ENCODE measurements around the gene PDHA2. TPM values are rescaled to one million over a fixed set of nuclear protein-coding genes. Genes with fewer than 3 reads are reported as not detected.
A peak's percentile ranks its signal among the peaks of the same experiment; 100 is the strongest.
"Not testable (repeated sequence)": the region's sequence is repeated elsewhere in the genome, so short reads cannot be mapped to it uniquely, and the experiment has no call there.

PDHA2 gene
- total RNA-seq, 1 experiment from 2014 or later: not detected

DNA sequence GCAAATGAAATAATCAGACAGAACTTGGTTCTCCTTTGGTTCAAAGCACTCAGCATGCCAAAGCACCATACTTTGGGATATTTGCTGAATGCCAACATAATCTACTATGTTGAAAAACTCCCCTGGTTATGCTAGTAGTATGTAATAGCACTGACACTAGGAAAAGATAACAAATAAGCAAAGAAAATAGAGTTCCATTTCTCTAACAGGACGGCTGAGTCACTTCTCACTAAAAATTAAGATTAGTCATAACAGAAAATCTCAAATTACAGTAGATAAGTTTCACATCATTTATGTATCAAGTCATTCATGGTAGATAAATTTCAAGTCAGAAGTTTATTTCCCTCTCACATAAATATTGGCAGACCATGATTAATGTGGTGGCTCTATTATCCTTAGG lies 17.9 kb downstream of the PDHA2 start:
- Histone ChIP-seq H3F3A (ENCODE audit: insufficient read depth, low read depth) (no peaks in the 10 kb centered on the region), H3K4me1 (replicated peaks; ENCODE audit: insufficient read depth) (no peaks in the 10 kb centered on the region), H3K36me3 (ENCODE audit: low read depth) (no peaks in the 10 kb centered on the region), H3K4me3 (no peak overlapping the region), H4K20me1 (ENCODE audit: insufficient read depth) (no peaks in the 10 kb centered on the region), H3K9me2 (ENCODE audit: insufficient read depth) (no peaks in the 10 kb centered on the region), H3K79me2 (ENCODE audit: low read depth) (no peaks in the 10 kb centered on the region), H3K27ac (no peak overlapping the region), H3K4me2 (no peak overlapping the region), H2AFZ (no peak overlapping the region), H3K27me3 (ENCODE audit: insufficient read depth, low read depth) (no peaks in the 10 kb centered on the region), H3K9me3 (ENCODE audit: insufficient read depth, low read depth) (no peaks in the 10 kb centered on the region)
- POLR2A ChIA-PET (ENCODE audit: unreplicated experiment): no interaction called here
- DNase-seq: no peak
- TF ChIP-seq CTCF (conservative IDR thresholded peaks at IDR 0.05) (no peak), EZH2 (IDR thresholded peaks at IDR 0.05; ENCODE audit: low read depth) (no peak)
- CTCF ChIA-PET: no interaction called here
- BruUV-seq (replicated peaks): no TSS peak
- intact Hi-C loops (cut with micrococcal nuclease; ENCODE audit: unreplicated experiment): no loop called here

- Histone ChIP-seq H3K36me3 (ENCODE audit: low read depth) (no peaks in the 10 kb centered on the region), H3K27ac (no peak overlapping the region), H3K27me3 (ENCODE audit: insufficient read depth, low read depth) (no peaks in the 10 kb centered on the region), H3K4me3 (no peak overlapping the region), H3K9me2 (ENCODE audit: insufficient read depth) (no peaks in the 10 kb centered on the region), H2AFZ (no peak overlapping the region), H4K20me1 (ENCODE audit: insufficient read depth) (no peaks in the 10 kb centered on the region), H3K9me3 (ENCODE audit: insufficient read depth, low read depth) (no peaks in the 10 kb centered on the region), H3F3A (ENCODE audit: insufficient read depth, low read depth) (no peaks in the 10 kb centered on the region), H3K79me2 (ENCODE audit: low read depth) (no peaks in the 10 kb centered on the region), H3K4me2 (no peak overlapping the region), H3K4me1 (replicated peaks; ENCODE audit: insufficient read depth) (no peaks in the 10 kb centered on the region)
- ChIA-PET POLR2A (ENCODE audit: unreplicated experiment) (no interaction called here), CTCF (no interaction called here)
- DNase-seq: peak in 1 of 2 experiments; percentile 35
- intact Hi-C loops (cut with micrococcal nuclease; ENCODE audit: unreplicated experiment): no loop called here
- BruUV-seq (replicated peaks): no TSS peak
- TF ChIP-seq EZH2 (IDR thresholded peaks at IDR 0.05; ENCODE audit: low read depth) (no peak), CTCF (conservative IDR thresholded peaks at IDR 0.05) (no peak)
Observed at GRCh38 chr4:95867919-95868318, 28.0 kb downstream of the PDHA2 start.

DNA sequence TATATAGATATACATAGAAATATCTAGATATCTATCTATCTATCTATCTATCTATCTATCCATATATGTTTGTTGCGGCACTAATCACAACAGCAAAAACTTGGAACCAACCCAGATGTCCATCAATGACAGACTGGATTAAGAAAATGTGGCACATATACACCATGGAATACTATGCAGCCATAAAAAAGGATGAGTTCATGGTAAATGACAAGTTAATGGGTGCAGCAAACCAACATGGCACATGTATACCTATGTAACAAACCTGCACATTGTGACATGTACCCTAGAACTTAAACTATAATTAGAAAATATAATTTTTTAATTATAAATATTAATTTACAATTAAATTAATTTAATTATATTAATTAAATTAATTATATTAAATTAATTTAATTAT lies 29.5 kb downstream of the PDHA2 start:
- POLR2A ChIA-PET (ENCODE audit: unreplicated experiment); CTCF ChIA-PET; H3K27me3 ChIP-seq (ENCODE audit: insufficient read depth, low read depth); H3K27ac ChIP-seq; H2AFZ ChIP-seq; BruUV-seq (replicated peaks); DNase-seq; H3F3A ChIP-seq (ENCODE audit: insufficient read depth, low read depth); H3K9me3 ChIP-seq (ENCODE audit: insufficient read depth, low read depth); H3K4me1 ChIP-seq (replicated peaks; ENCODE audit: insufficient read depth); H3K4me3 ChIP-seq; H3K9me2 ChIP-seq (ENCODE audit: insufficient read depth); intact Hi-C loops (cut with micrococcal nuclease; ENCODE audit: unreplicated experiment); H3K79me2 ChIP-seq (ENCODE audit: low read depth); H3K4me2 ChIP-seq; H3K36me3 ChIP-seq (ENCODE audit: low read depth); H4K20me1 ChIP-seq (ENCODE audit: insufficient read depth): not testable (repeated sequence)

DNA sequence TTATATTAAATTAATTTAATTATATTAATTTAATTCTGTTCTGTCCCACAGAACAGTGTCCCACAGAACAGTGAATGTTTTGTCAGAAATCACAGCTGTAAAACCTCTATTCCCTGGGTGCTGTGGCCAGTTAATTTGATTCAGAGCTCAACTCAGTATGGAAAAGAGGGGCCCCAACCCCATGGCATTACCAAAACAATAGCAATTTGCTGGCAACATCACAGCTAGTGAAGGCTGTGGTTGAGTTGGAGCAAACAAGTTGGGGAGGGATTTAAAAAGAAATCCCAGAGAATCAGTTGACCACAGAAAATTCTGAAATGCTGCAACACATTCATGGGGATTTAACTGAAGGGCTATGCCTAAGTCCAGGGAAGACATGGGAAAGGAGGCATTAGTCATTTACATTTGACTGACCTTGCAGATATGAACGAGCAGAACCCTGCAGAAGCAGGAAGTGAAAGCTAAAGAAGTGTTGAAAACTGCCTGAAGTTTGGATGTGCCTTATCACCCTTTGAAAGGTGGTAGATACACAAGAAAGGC lies 30.1 kb downstream of the PDHA2 start:
- no peak for DNase-seq
- H3K4me1 ChIP-seq (replicated peaks; ENCODE audit: insufficient read depth): no peaks in the 10 kb centered on the region

More for the DNA sequence above, 30.1 kb downstream of the PDHA2 start:
- Histone ChIP-seq H3K36me3 (ENCODE audit: low read depth) (no peaks in the 10 kb centered on the region), H3K79me2 (ENCODE audit: low read depth) (no peaks in the 10 kb centered on the region), H3K27ac (no peak overlapping the region), H2AFZ (no peak overlapping the region), H3K9me2 (ENCODE audit: insufficient read depth) (no peaks in the 10 kb centered on the region), H3K9me3 (ENCODE audit: insufficient read depth, low read depth) (no peaks in the 10 kb centered on the region), H3K4me2 (no peak overlapping the region), H3K27me3 (ENCODE audit: insufficient read depth, low read depth) (no peaks in the 10 kb centered on the region), H3F3A (ENCODE audit: insufficient read depth, low read depth) (no peaks in the 10 kb centered on the region), H3K4me3 (no peak overlapping the region), H4K20me1 (ENCODE audit: insufficient read depth) (no peaks in the 10 kb centered on the region)
- intact Hi-C loops (cut with micrococcal nuclease; ENCODE audit: unreplicated experiment): no loop called here
- CTCF ChIA-PET: no interaction called here
- TF ChIP-seq EZH2 (IDR thresholded peaks at IDR 0.05; ENCODE audit: low read depth): no peak
- TF ChIP-seq CTCF (conservative IDR thresholded peaks at IDR 0.05): no peak
- no TSS peak for BruUV-seq (replicated peaks)
- POLR2A ChIA-PET (ENCODE audit: unreplicated experiment): no interaction called here

All from PC-9 (cell line).